Measurements from ENCODE around the gene LNPEP.

DNA sequence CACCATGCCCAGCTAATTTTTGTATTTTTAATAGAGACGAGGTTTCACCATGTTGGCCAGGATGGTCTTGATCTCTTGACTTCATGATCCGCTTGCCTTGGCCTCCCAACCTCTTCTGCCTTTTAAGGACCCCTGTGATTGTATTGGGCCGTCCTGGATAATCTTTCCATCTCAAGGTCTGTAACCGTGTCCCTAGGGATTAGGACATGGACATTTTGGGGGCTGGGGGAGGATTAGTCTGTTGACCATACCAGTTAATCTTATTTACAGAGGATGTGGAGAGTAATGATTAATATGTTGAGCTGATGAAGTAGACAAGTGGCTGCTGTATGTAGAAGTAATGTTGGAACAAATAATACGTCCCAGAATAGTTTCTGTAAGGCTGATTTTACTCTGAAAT, 23.1 kb downstream of the LNPEP start:
- no peak for TF ChIP-seq SUZ12 (IDR thresholded peaks at IDR 0.05; ENCODE audit: extremely low read depth, insufficient read depth, insufficient read length)
- no peak for TF ChIP-seq ZNF274 (IDR thresholded peaks at IDR 0.05; ENCODE audit: low read depth, low read length)
- TF ChIP-seq YY1 (IDR thresholded peaks at IDR 0.05; ENCODE audit: insufficient read depth, insufficient read length) = no peak

Measured in NT2/D1 (cell line).